ENCODE data around the gene EDC3. TPM values are rescaled to one million over a fixed set of nuclear protein-coding genes. Genes with fewer than 3 reads are reported as not detected.

Gene EDC3
- total and polyA plus RNA-seq, 5 experiments from 2014 or later = 29.3 to 41.2 (median 35.2) TPM

GRCh38 chr15:74620636-74621545, 74.9 kb downstream of the EDC3 start:
- H3K27me3 Mint-ChIP-seq = no peaks in the 10 kb centered on the region
- H3K9me3 Mint-ChIP-seq = no peaks in the 10 kb centered on the region
- H3K36me3 Mint-ChIP-seq = peaks cover 0 to 75% (median 13%) of the 10 kb centered on the region in 3 donors
- ATAC-seq = peak; percentile 80 to 90
- peak; percentile 54 to 87 (median 72) for DNase-seq
- peak overlapping the region; percentile 54 to 94 (median 87) for H3K27ac Mint-ChIP-seq
- peak overlapping the region in 8 of 10 donors; percentile 1 to 62 (median 42) for H3K4me3 Mint-ChIP-seq
- POLR2A ChIA-PET = interaction anchor here (0.7 to 12.7 kb wide), 2 partner anchors 8 to 15 kb away, joined by 3 to 193 read pairs; no protein-coding TSS in a partner anchor
- peaks cover 39 to 83% (median 63%) of the 10 kb centered on the region in 4 donors for H3K4me1 Mint-ChIP-seq

DNA sequence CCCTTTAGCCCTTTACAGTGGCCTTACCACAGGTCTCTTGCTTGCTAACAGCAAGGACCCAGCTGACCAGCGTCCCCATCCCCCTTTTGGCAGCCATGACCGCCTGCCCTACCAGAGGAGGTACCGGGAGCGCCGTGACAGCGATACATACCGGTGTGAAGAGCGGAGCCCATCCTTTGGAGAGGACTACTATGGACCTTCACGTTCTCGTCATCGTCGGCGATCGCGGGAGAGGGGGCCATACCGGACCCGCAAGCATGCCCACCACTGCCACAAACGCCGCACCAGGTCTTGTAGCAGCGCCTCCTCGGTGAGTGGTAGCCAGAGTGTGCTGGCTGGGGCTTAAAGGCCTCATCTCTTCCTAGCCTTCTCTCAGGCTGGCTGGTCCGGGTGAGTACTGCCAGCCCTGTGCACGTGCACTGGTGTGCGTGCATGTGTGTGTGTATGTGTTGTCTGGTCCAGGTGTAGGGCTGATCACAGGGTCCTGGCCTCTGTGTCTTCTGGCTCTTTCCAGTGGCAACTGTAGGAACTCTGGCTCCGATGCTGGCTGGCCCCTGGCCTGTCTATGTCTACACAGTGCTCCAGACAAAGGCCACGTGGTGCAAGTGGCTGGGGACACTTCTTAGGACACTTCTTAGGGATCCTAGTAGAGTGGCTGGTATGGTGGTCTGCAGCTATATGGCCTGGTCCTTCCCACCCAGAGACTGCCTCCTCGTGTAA, 75.7 kb downstream of the EDC3 start:
- ATAC-seq (no peak), DNase-seq (no peak)
- H3K4me3 Mint-ChIP-seq = peak overlapping the region in 3 of 10 donors; percentile 36 to 48 (median 37)
- H3K27ac Mint-ChIP-seq = peak overlapping the region in 8 of 10 donors; percentile 19 to 93 (median 45)
- H3K36me3 Mint-ChIP-seq = peaks cover 0 to 67% (median 10%) of the 10 kb centered on the region in 3 donors
- H3K4me1 Mint-ChIP-seq = peaks cover 35 to 75% (median 58%) of the 10 kb centered on the region in 4 donors
- POLR2A ChIA-PET = interaction anchor here (0.8 to 12.7 kb wide), 2 partner anchors 9 to 21 kb away, joined by 4 to 193 read pairs; no protein-coding TSS in a partner anchor
- H3K27me3 Mint-ChIP-seq = no peaks in the 10 kb centered on the region
- H3K9me3 Mint-ChIP-seq = no peaks in the 10 kb centered on the region

GRCh38 chr15:74618841-74619596, 76.8 kb downstream of the EDC3 start:
- H3K4me3 Mint-ChIP-seq = peak overlapping the region in 5 of 10 donors; percentile 7 to 28 (median 16)
- DNase-seq (no peak), ATAC-seq (no peak)
- peaks cover 32 to 67% (median 53%) of the 10 kb centered on the region in 4 donors for H3K4me1 Mint-ChIP-seq
- POLR2A ChIA-PET = interaction anchor here (0.6 to 12.7 kb wide), 5 partner anchors 10 to 159 kb away, joined by 3 to 193 read pairs (median 3); no protein-coding TSS in a partner anchor
- peaks cover 0 to 57% (median 10%) of the 10 kb centered on the region in 3 donors for H3K36me3 Mint-ChIP-seq
- H3K27ac Mint-ChIP-seq = peak overlapping the region in 9 of 10 donors; percentile 13 to 93 (median 56)
- no peaks in the 10 kb centered on the region for H3K27me3 Mint-ChIP-seq
- H3K9me3 Mint-ChIP-seq = no peaks in the 10 kb centered on the region

DNA sequence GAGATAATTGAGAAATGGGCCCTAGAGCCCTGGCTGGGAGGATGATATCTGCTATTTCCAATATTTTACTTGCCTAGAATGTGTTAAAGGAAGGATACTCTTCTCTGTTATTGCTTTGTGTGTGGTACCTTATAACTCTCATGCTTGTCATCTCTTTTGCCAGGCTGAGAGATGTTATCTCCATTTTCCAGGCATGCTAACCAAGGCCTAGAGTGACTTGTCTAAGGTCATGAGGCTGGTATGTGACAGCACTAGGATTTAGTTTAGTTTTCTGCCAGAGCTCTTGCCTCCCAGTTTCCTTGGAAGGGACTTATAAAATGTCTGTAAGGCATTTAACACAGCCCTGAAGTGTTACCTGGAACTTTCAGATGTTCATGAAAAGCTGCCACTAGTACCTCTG, 78.8 kb downstream of the EDC3 start:
- no peak for DNase-seq
- POLR2A ChIA-PET = interaction anchor here (0.7 to 12.7 kb wide), 12 partner anchors 12 to 582 kb away, joined by 3 to 193 read pairs (median 6); partner anchors contain the start of genes ARID3B, COX5A, FAM219B and RPP25
- no peak for ATAC-seq
- no peaks in the 10 kb centered on the region for H3K9me3 Mint-ChIP-seq
- H3K27ac Mint-ChIP-seq = peak overlapping the region; percentile 87 to 99 (median 97)
- H3K4me1 Mint-ChIP-seq = peaks cover 29 to 57% (median 50%) of the 10 kb centered on the region in 4 donors
- H3K4me3 Mint-ChIP-seq = peak overlapping the region; percentile 87 to 97 (median 92)
- H3K27me3 Mint-ChIP-seq = no peaks in the 10 kb centered on the region
- H3K36me3 Mint-ChIP-seq = peaks cover 0 to 36% (median 8%) of the 10 kb centered on the region in 3 donors

- peaks cover 0 to 32% (median 6%) of the 10 kb centered on the region in 3 donors for H3K36me3 Mint-ChIP-seq
- H3K4me1 Mint-ChIP-seq = peaks cover 27 to 53% (median 48%) of the 10 kb centered on the region in 4 donors
- H3K27me3 Mint-ChIP-seq = no peaks in the 10 kb centered on the region
- DNase-seq (peak; percentile 58 to 89 (median 78)), ATAC-seq (peak; percentile 2 to 7)
- POLR2A ChIA-PET = interaction anchor here (0.6 to 12.7 kb wide), 15 partner anchors 13 to 837 kb away, joined by 3 to 193 read pairs (median 6); partner anchors contain the start of genes ARID3B, FAM219B and UBL7
- H3K27ac Mint-ChIP-seq = peak overlapping the region; percentile 87 to 99 (median 97)
- no peaks in the 10 kb centered on the region for H3K9me3 Mint-ChIP-seq
- H3K4me3 Mint-ChIP-seq = peak overlapping the region; percentile 87 to 97 (median 92)
Measured at GRCh38 chr15:74616366-74616939, 79.4 kb downstream of the EDC3 start.

DNA sequence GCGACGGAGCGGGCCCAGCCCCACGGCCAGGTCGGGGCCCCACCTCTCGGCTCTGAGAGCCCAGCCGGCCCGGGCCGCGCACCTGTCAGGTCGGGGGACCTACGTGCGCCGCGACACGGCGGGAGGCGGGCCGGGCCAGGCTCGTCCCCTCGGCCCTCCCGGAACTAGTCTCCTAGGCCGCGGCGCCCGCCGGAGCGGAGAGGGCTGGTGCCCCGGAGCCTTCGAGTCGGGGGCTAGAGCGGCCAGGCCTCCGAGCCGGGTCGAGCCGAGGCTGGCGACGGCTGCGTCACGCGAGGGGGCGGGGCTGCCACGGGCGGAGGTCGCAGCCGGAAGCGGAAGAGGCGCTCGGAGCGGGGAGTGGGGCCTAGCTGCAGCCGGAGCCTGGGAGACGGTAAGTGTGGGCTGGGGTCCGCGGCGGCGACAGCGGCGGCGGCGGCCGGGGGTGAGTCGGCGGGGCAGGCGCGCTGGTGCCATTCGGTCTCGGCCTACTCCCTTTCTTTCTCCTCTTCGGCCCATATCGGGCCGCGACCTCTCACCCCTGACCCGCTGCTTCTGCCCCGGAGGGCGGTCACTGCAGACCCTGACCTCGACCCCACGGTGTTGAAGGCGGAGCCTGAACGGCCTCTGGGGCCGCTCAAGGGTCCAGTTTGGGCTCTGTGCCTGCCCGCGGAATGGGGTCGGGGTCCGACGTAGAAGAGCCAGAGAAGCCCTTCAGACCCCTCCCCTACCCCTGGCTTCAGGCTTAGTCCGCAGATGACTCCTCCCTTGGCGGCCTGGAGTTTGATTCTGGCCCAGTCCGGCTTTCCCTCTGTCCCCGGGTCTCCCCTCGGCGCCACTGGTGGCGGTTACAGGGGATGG, 80.1 kb downstream of the EDC3 start, which contains the start of gene CLK3:
Gene CLK3 (plus strand): TSS at position 329 of the 858 bp plus-strand sequence. CDS start 3,361 bp downstream, outside the sequence.
- peak; percentile 75 to 78 for ATAC-seq
- H3K36me3 Mint-ChIP-seq = peaks cover 0 to 25% (median 0%) of the 10 kb centered on the region in 3 donors
- peaks cover 22 to 46% (median 42%) of the 10 kb centered on the region in 4 donors for H3K4me1 Mint-ChIP-seq
- POLR2A ChIA-PET = interaction anchor here (0.6 to 12.7 kb wide), 20 partner anchors 14 to 838 kb away, joined by 3 to 193 read pairs (median 5); partner anchors contain the start of genes ARID3B, CSK, FAM219B and SEMA7A
- peak within 1 kb of the TSS; percentile 87 to 97 (median 92) for H3K4me3 Mint-ChIP-seq
- peak within 1 kb of the TSS; percentile 87 to 99 (median 97) for H3K27ac Mint-ChIP-seq
- no peaks in the 10 kb centered on the region for H3K9me3 Mint-ChIP-seq
- no peaks in the 10 kb centered on the region for H3K27me3 Mint-ChIP-seq
- peak; percentile 91 to 97 (median 96) for DNase-seq

DNA sequence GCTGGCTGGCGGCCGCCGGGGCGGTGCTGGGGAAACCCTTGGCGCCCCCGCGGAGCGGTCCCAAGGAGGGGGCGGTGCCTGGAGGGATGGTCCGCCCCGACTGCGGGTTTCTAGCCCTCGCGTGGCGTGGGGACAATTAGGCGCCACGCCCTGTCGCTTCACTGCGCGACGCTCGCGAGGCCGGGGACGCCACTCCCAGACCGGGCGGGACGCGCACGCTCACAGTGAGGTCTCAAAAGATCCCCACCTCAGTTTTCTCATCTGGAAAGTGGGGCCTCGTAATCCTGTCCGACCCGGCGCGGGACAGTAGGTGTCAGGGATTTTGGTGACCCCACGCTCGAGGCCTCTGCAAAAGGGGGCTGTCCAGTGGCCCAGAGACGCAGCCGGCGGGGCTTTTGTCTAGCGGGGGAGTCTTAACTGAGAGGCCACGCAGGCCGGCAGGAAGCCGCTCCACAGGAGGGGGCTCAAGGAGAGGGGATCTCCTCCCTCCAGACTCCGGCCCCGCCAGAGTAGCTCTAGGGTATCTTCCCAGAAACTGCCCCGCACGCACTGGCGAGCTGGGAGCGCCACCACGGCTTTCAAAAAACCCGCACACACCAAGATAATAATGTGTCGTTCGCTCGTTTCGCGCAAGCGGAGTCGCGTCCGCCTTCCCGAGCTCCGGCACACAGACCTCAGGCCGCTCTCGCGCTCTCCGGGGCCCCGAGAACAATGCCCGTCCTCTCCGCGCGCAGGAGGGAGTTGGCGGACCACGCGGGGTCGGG, 80.9 kb downstream of the EDC3 start:
- Mint-ChIP-seq H3K4me1 (peaks cover 16 to 38% (median 35%) of the 10 kb centered on the region in 4 donors), H3K36me3 (peaks cover 0 to 17% (median 0%) of the 10 kb centered on the region in 3 donors), H3K4me3 (peak overlapping the region; percentile 86 to 97 (median 92)), H3K9me3 (no peaks in the 10 kb centered on the region), H3K27me3 (no peaks in the 10 kb centered on the region), H3K27ac (peak overlapping the region; percentile 82 to 99 (median 97))
- DNase-seq = peak; percentile 88 to 98 (median 94)
- POLR2A ChIA-PET = interaction anchor here (0.6 to 12.7 kb wide), 18 partner anchors 14 to 839 kb away, joined by 3 to 193 read pairs (median 5); partner anchors contain the start of genes ARID3B, CSK, FAM219B and SEMA7A
- ATAC-seq = peak; percentile 64 to 68

DNA sequence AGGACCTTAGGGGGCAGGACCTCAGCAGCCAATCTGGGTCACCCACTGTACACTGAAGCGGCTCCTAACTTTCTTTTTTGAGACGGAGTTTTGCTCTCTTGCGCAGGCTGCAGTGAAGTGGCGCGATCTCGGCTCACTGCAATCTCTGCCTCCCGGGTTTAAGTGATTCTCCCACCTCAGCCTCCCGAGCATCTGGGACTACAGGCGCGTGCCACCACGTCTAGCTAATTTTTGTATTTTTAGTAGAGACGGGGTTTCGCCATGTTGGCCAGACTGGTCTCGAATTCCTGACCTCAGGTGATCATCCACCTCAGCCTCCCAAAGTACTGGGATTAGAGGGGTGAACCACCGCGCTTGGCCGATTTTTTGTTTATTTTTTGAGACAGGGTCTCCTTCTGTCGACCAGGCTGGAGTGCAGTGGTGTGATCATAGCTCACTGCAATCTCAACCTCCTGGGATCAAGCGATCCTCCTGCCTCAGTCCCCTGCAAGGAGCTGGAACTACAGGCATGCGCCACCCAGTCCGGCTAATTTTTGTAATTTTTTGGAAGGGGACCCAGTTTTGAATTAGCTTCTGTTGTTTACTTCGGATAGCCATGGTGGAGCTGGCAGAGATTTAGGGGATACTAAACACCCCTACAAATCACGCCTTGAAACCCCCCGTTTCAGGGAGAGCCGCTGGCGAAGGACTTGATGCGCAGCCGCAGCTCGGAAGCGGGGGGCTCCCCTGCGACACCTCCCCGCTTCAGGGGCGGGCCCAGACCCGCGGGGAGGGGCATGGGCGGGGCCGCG, 81.7 kb downstream of the EDC3 start:
- H3K27ac Mint-ChIP-seq = peak overlapping the region; percentile 53 to 92 (median 80)
- peak in 1 of 10 donors; percentile 53 for DNase-seq
- POLR2A ChIA-PET = interaction anchor here (0.7 to 12.7 kb wide), 15 partner anchors 15 to 641 kb away, joined by 3 to 193 read pairs (median 6); partner anchors contain the start of genes ARID3B, CSK, SEMA7A and UBL7
- no peaks in the 10 kb centered on the region for H3K27me3 Mint-ChIP-seq
- H3K36me3 Mint-ChIP-seq = peaks cover 0 to 9% (median 0%) of the 10 kb centered on the region in 3 donors
- ATAC-seq = no peak
- no peaks in the 10 kb centered on the region for H3K9me3 Mint-ChIP-seq
- H3K4me3 Mint-ChIP-seq = peak overlapping the region; percentile 33 to 95 (median 67)
- H3K4me1 Mint-ChIP-seq = peaks cover 13 to 30% (median 29%) of the 10 kb centered on the region in 4 donors

All from naive thymus-derived CD8-positive, alpha-beta T cell (primary cell).